A549 (cell line): ENCODE results near the gene IL2RG. TPM values are rescaled to one million over a fixed set of nuclear protein-coding genes. Genes with fewer than 3 reads are reported as not detected.

Source experiments
- ATAC-seq, 2 experiments: fragments of 200-7000 bp in 1 of 2; fragments of >200 bp in 1 of 2; cut with Nextera tagmentation in 1 of 2; cut with Tn5 transposase in 1 of 2; 3 replicates each; pipeline versions ENCODE4 v1.8.0 to v1.9.1; 2018 to 2020; ENCODE audit warnings: mild to moderate bottlenecking in 1 of 2, moderate library complexity in 1 of 2
- CTCF ChIA-PET: fragments of 300-600 bp; sonication (Branson Sonifier 250); formaldehyde crosslinking; extraction: SDS; loops from one replicate; lab custom pipeline; 2021; ENCODE audit warnings: antibody characterized with exemption, inconsistent platforms; lab: Yijun Ruan, JAX
- POLR2A ChIA-PET: fragments of 350-600 bp; formaldehyde crosslinking; extraction: SDS; loops from one replicate; lab custom pipeline; 2021; ENCODE audit warnings: antibody characterized with exemption, inconsistent platforms; lab: Yijun Ruan, JAX
- DNase-seq, 2 experiments: peaks; one replicate each; pipeline versions ENCODE4 v3.0.0 to v3.0.0-alpha.2; 2011 to 2016; ENCODE audit warnings: low read depth in 1 of 2, low spot score in 1 of 2
- FAIRE-seq: peaks from 2 replicates; lab custom pipeline; 2011; peaks lifted over from hg19 to GRCh38; lab: Jason Lieb, UNC
- H3K27ac ChIP-seq, 2 experiments: fragments of >200 bp; sonication (Bioruptor Twin); formaldehyde crosslinking; 3 replicates each; pipeline ENCODE4 v1.5.1; 2016 to 2017
- H3K4me1 ChIP-seq: fragments of >200 bp; sonication (Bioruptor Twin); formaldehyde crosslinking; 3 replicates; pipeline ENCODE4 v1.6.1; 2016
- H3K4me2 ChIP-seq: fragments of >200 bp; sonication (Bioruptor Twin); formaldehyde crosslinking; 3 replicates; pipeline ENCODE4 v1.6.1; 2016
- H3K4me3 ChIP-seq: fragments of >200 bp; sonication (Bioruptor Twin); formaldehyde crosslinking; 3 replicates; pipeline ENCODE4 v1.5.1; 2016
- H3K9me3 ChIP-seq: fragments of >200 bp; sonication (Bioruptor Twin); formaldehyde crosslinking; 3 replicates; pipeline ENCODE4 v1.6.1; 2016
- CBX8 ChIP-seq: fragments of 200-600 bp; sonication (generic); IDR thresholded peaks from 2 replicates; pipeline ENCODE4 v1.6.1; 2016
- EHF ChIP-seq: fragments of 250-450 bp; sonication (Bioruptor Pico); IDR thresholded peaks from 2 replicates; pipeline ENCODE4 v1.5.0; 2020; ENCODE audit warnings: mild to moderate bottlenecking
- EHMT2 ChIP-seq: fragments of 200-600 bp; sonication (generic); IDR thresholded peaks from 2 replicates; pipeline ENCODE4 v1.6.1; 2016; ENCODE audit warnings: antibody characterized with exemption, low read depth, mild to moderate bottlenecking, moderate library complexity
- ELK1 ChIP-seq: fragments of 150-350 bp; IDR thresholded peaks from 2 replicates; pipeline ENCODE4 v1.6.1; 2014; ENCODE audit warnings: low read depth, mild to moderate bottlenecking, low read length
- ESRRA ChIP-seq: fragments of 150-350 bp; IDR thresholded peaks from 2 replicates; pipeline ENCODE4 v1.6.1; 2014; ENCODE audit warnings: mild to moderate bottlenecking, low read length, borderline replicate concordance
- HES2 ChIP-seq: fragments of >200 bp; sonication (Bioruptor Twin); formaldehyde crosslinking; IDR thresholded peaks from 2 replicates; pipeline ENCODE4 v1.6.1; 2016
- HMGXB4 ChIP-seq: fragments of 250-450 bp; sonication (Bioruptor Pico); IDR thresholded peaks from 2 replicates; pipeline ENCODE4 v1.5.0; 2021; ENCODE audit warnings: mild to moderate bottlenecking, moderate library complexity, borderline replicate concordance
- HOXA7 ChIP-seq: fragments of 250-450 bp; sonication (Bioruptor Pico); IDR thresholded peaks from 2 replicates; pipeline ENCODE4 v1.5.0; 2020; ENCODE audit warnings: mild to moderate bottlenecking, moderate library complexity
- HOXB13 ChIP-seq: fragments of 250-450 bp; sonication (Bioruptor Pico); IDR thresholded peaks from 2 replicates; pipeline ENCODE4 v1.5.0; 2020; ENCODE audit warnings: low read depth, mild to moderate bottlenecking, moderate library complexity
- HOXB5 ChIP-seq: fragments of 250-450 bp; sonication (Bioruptor Pico); IDR thresholded peaks from 2 replicates; pipeline ENCODE4 v1.5.0; 2020; ENCODE audit warnings: mild to moderate bottlenecking, moderate library complexity
- KDM5A ChIP-seq: fragments of 200-600 bp; sonication (generic); IDR thresholded peaks from 2 replicates; pipeline ENCODE4 v1.6.1; 2016; ENCODE audit warnings: antibody characterized with exemption, mild to moderate bottlenecking
- MAFK ChIP-seq: fragments of 450-650 bp; IDR thresholded peaks from 2 replicates; pipeline ENCODE4 v1.6.1; 2014; ENCODE audit not compliant: partially characterized antibody
- RCOR1 ChIP-seq: fragments of 150-350 bp; IDR thresholded peaks from 2 replicates; pipeline ENCODE4 v1.6.1; 2014; ENCODE audit warnings: antibody characterized with exemption, low read length, low read depth
- TP53 ChIP-seq: fragments of 250-450 bp; sonication (Bioruptor Pico); IDR thresholded peaks from 2 replicates; pipeline ENCODE4 v1.5.0; 2021; ENCODE audit warnings: mild to moderate bottlenecking, moderate library complexity
- ZNF302 ChIP-seq: fragments of 250-450 bp; sonication (Bioruptor Pico); IDR thresholded peaks from 2 replicates; pipeline ENCODE4 v1.9.0; 2021; ENCODE audit warnings: inconsistent platforms, mild to moderate bottlenecking, moderate library complexity
- WGBS: methylation state at CpG from one replicate; pipeline ENCODE4 v1.1.6; 2017; ENCODE audit errors: missing lambda C conversion rate; 5-methylcytosine and 5-hydroxymethylcytosine counted together
- polyA plus RNA-seq, 4 experiments: library from polyadenylated mRNA; depleted of rRNA in 3 of 4; stranded (reverse); fragments of >200 nt; fragmentation: RNase III in 1 of 4; extraction: RNeasy Plus Mini Kit Qiagen cat#74134 plus additional on column Dnase treatment in 1 of 4; gene quantifications; 2 replicates in 3 of 4; 3 replicates in 1 of 4; pipeline ENCODE4 v1.2.3, GENCODE V29; 2011 to 2017

IL2RG gene
- polyA plus RNA-seq, 2 of the 4 experiments (the other 2 are of a cell fraction): 0.22 to 0.23 TPM

- FAIRE-seq (no peak), DNase-seq (peak in 1 of 2 experiments; percentile 14), ATAC-seq (peak; percentile 18 to 35; a peak in 4 of 6 replicates)
- 65% methylated on average over 12 of the region's 12 CpGs for WGBS
- ChIA-PET POLR2A (no interaction called here), CTCF (interaction anchor here (0.7 to 3.8 kb wide), 18 partner anchors 9 to 132 kb away, joined by 3 to 25 read pairs (median 4); partner anchors contain the start of genes CXorf65, IL2RG and MED12)
- no peak overlapping the region for H3K4me2 ChIP-seq
- TF ChIP-seq HES2: no peak
- TF ChIP-seq HOXB13 (CRISPR knock-in tag): no peak
- no peak for TF ChIP-seq ESRRA
- no peak for TF ChIP-seq RCOR1
- TF ChIP-seq EHF (CRISPR knock-in tag): no peak
- TF ChIP-seq EHMT2: no peak
- TF ChIP-seq CBX8: no peak
- no peak for TF ChIP-seq HMGXB4
- no peak for TF ChIP-seq HOXB5 (CRISPR knock-in tag)
- TF ChIP-seq HOXA7 (CRISPR knock-in tag): no peak
- no peak for TF ChIP-seq ZNF302 (CRISPR knock-in tag)
- TF ChIP-seq ELK1: no peak
- H3K27ac ChIP-seq: no peak overlapping the region
- H3K9me3 ChIP-seq: no peaks in the 10 kb centered on the region
- H3K4me3 ChIP-seq: no peak overlapping the region
- H3K4me1 ChIP-seq: no peaks in the 10 kb centered on the region; the same call in 2 of the 3 replicates
Measured at GRCh38 chrX:71128166-71128833, 16.9 kb upstream of the IL2RG start.

GRCh38 chrX:71118985-71119535, 7.7 kb upstream of the IL2RG start:
- 20% methylated on average over 14 of the region's 17 CpGs for whole genome bisulfite sequencing
- Histone ChIP-seq H3K9me3 (no peaks in the 10 kb centered on the region), H3K27ac (peak overlapping the region; percentile 98 to 99), H3K4me2 (peak overlapping the region; percentile 96)
- ChIA-PET CTCF (interaction anchor here (1.0 to 4.6 kb wide), 5 partner anchors 11 to 115 kb away, joined by 3 to 25 read pairs (median 3); no protein-coding TSS in a partner anchor), POLR2A (interaction anchor here (0.7 to 1.9 kb wide), 7 partner anchors 8 to 247 kb away, joined by 3 to 15 read pairs (median 8); partner anchors contain the start of genes NONO, SNX12 and TAF1)
- no peak for FAIRE-seq
- ATAC-seq: peak; percentile 45 to 60; a peak in 4 of 6 replicates
- DNase-seq: no peak
- TF ChIP-seq HMGXB4: no peak
- TF ChIP-seq MAFK: no peak
- TF ChIP-seq TP53 (CRISPR knock-in tag): no peak
- no peak for TF ChIP-seq HOXB13 (CRISPR knock-in tag)
- TF ChIP-seq HOXB5 (CRISPR knock-in tag): no peak
- TF ChIP-seq KDM5A: no peak
- TF ChIP-seq, all 56 proteins: peak for 0
- Histone ChIP-seq H3K4me3 (peak overlapping the region; percentile 88), H3K4me1 (peaks cover 8% of the 10 kb centered on the region; the same call in 2 of the 3 replicates)
